Fibroblast of the aortic adventitia (primary cell): ENCODE data around the gene TSPAN14. TPM values are rescaled to one million over a fixed set of nuclear protein-coding genes. Genes with fewer than 3 reads are reported as not detected.

Source experiments
- DNase-seq: peaks from one replicate; pipeline ENCODE4 v3.0.0-alpha.2; 2010; ENCODE audit warnings: low read depth
- H3K4me3 ChIP-seq: 2 replicates; pipeline ENCODE4 v1.5.1; 2011; ENCODE audit warnings: low read depth, mild to moderate bottlenecking, control low read depth, low read length, moderate library complexity
- CTCF ChIP-seq: IDR thresholded peaks from 2 replicates; pipeline ENCODE4 v1.5.1; 2011; ENCODE audit warnings: mild to moderate bottlenecking, low read length, control low read depth, inconsistent platforms; ENCODE audit not compliant: insufficient read depth
- total RNA-seq: library from RNA; depleted of rRNA; stranded (reverse); fragments of >200 nt; gene quantifications from 2 replicates; pipeline ENCODE4 v1.2.3, GENCODE V29; 2012; ENCODE audit warnings: low replicate concordance

The TSPAN14 gene
- total RNA-seq, 1 donor: 21.3 TPM

- TF ChIP-seq CTCF: no peak
- no peak for DNase-seq
- no peak overlapping the region for H3K4me3 ChIP-seq
These were observed 61.8 kb downstream of the TSPAN14 start for GRCh38 chr10:80515941-80516340.

- H3K4me3 ChIP-seq: no peak overlapping the region
- DNase-seq: no peak
- TF ChIP-seq CTCF: no peak
These were observed 62.5 kb downstream of the TSPAN14 start for GRCh38 chr10:80516506-80517075.

GRCh38 chr10:80517416-80518142, 63.5 kb downstream of the TSPAN14 start:
- DNase-seq: no peak
- no peak for TF ChIP-seq CTCF
- H3K4me3 ChIP-seq: no peak overlapping the region

- no peak for TF ChIP-seq CTCF
- no peak for DNase-seq
- no peak overlapping the region for H3K4me3 ChIP-seq
These were observed 64.2 kb downstream of the TSPAN14 start for GRCh38 chr10:80518143-80518806.

GRCh38 chr10:80518807-80519360, 64.8 kb downstream of the TSPAN14 start:
- H3K4me3 ChIP-seq: no peak overlapping the region
- no peak for DNase-seq
- TF ChIP-seq CTCF: no peak

- no peak for DNase-seq
- no peak for TF ChIP-seq CTCF
- H3K4me3 ChIP-seq: no peak overlapping the region
These were observed 66.0 kb downstream of the TSPAN14 start for GRCh38 chr10:80519936-80520650.
